CD4-positive, alpha-beta T cell treated with Interleukin-6 at 100 ng/mL for 8 hours (primary cell): ENCODE data around the gene GOT1.
A peak's percentile ranks its signal among the peaks of the same experiment; 100 is the strongest.

Experiments used
- DNase-seq: peaks from one replicate; pipeline ENCODE4 v3.0.0-alpha.2; 2020; ENCODE audit warnings: mixed read lengths, low spot score

Gene GOT1

DNA sequence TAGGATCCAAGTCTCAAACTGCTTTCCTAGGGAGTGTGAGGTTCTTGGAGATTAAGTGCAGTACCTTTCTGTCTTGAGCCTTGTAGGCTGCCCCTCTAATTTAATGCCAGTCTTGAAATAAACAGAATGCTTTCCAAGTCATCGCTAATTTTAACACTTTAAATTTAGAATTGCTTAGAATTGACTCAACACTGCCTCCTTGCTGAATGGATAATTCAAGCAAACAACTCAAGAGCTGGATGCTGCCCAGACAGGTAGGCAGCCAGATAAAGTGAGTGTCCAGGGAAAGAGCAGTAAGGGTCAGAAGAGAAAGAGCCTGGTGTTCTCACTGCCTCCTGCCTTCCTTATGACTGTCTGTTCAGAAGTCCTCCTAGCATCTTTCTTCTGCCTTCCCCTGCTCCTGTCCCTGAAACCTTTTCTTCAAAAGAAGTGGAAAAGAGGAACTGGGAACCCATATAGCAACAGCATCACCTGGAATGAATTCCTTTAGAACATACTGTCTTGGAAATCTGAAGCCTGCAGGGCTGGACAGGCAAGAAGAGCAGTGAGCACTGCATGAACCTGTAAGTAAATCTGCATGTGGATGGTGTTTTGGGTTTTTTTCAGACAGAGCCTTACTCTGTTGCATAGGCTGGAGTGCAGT lies 3.1 kb upstream of the GOT1 start:
- DNase-seq: no peak

DNA sequence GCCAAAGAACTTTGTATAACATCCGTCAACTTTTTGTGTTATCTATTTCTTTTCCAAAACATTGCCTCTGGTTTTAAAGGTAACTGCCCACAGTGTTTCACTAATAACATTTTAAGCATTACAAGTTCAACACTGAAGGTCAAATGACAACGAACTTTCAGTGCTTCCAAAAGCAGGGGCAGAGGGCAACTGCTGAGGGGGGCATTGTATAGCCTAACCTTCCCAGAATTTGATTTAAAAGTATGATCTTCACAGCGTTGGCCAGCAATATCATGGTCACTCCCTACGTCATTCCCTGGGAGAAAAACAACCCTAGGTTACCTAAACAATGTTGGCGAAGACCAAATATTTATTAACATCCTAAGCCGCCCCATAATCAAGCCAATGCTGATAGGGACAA lies 2.5 kb upstream of the GOT1 start:
- DNase-seq: no peak

DNA sequence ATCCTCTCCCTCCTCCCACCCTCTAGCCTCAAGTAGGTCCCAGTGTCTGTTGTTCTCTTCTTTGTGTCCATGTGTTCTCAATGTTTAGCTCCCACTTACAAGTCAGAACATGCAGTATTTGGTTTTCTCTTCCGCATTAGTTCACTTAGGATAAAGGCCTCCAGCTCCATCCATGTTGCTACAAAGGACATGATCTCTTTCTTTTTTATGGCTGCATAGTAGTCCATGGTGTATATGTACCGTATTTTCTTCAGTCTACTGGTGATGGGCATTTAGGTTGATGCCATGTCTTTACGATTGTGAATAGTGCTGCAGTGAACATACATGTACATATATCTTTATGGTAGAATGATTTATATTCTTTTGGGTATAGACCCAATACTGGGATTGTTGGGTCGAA lies 1.6 kb upstream of the GOT1 start:
- no peak for DNase-seq

GRCh38 chr10:99431190-99431760 lies 851 bp upstream of the GOT1 start:
- peak; percentile 10 for DNase-seq

GRCh38 chr10:99430116-99430450 lies 341 bp downstream of the GOT1 start:
- peak; percentile 3 for DNase-seq

DNA sequence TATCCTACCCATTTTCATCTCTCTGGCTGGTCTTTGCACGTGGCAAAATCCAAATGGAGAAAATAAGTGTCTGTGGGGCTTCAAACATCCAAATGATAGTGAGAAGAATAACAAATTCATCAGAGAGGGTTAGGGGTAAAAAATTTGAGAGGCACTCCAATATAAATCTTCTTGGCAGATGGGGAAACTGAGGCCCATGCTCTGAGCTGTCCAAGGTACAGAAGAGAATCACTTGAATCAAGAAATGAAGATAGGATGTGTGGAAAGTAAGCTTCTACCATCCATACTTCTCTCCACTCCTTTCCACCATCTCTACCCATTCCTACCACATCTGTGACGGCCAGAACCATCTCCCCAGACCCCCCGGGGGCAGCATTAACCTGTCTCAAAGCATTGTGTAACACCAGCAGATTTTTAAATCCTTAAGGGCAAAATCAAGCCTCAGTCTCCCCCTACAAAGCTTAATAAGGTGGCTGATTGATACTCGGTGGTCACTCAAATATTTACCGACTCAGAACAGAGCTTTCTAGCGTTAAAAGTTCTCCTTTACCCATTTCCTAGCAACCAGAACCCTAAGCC lies 818 bp downstream of the GOT1 start:
- DNase-seq: no peak

DNA sequence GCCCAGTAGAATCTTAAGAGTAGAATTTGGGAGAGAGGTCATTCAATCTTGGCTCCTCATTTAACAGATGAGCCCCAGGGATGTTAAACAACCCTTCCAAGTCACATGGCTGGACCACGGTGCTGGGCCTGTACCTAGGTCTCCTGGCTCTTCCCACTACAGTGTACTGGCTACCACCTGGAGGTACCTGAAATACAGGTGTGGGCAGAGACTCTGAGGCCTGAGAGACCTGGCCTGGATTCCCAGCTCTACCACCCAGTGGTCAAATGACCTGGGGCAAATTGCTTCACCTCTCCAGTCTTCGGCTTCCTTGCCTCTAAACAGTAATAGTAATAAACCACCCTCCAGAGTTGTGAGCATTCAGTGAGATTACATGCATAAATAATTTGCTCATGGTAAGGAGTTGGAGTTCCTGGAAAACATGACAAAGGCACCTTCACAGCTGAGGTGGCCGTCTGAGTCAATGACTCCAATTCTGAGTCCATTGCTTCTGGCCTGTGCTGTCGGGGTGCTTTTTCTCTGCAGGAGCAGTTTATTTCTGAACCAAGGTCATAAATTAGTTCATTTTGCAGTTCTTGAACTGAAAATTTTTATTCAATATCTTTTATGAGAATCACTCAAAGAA lies 2.7 kb downstream of the GOT1 start:
- DNase-seq: no peak

DNA sequence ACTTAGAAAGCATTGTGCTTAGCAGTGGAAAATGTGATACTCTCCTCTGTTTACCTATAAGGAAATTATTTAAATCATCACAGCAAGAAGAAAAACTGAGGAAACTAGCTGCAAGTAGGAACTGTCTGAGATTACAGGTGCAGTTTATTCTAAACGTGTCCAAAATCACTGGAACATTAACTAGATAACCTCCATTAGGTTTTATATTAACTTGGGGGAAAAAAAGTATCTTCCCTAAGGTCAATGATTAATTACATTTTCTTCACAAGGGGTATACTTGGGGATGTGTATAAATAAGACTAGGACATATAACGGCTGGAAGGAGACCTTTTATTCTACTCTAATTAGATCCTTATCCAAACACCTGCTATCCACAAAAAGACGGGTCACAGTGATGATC lies 3.7 kb downstream of the GOT1 start:
- no peak for DNase-seq

DNA sequence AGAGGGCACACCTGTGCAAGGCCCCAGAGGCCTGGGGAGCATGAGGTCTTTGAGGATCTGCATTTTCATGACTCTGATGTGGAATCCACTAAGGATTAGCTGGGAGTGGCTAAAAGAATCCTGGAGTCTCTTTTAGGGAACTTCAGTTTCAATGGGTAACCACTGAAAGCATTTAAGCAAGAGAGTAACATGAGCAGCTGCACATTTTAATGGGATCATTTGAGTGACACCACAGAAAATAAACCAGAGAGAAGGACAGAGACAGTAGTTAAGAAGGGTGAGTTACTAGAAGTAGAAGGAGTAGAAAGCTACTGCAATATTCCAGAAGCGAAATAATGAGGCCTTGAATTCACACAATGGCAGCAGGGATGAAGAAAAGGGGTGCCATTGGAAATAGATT lies 5.2 kb downstream of the GOT1 start:
- DNase-seq: no peak

DNA sequence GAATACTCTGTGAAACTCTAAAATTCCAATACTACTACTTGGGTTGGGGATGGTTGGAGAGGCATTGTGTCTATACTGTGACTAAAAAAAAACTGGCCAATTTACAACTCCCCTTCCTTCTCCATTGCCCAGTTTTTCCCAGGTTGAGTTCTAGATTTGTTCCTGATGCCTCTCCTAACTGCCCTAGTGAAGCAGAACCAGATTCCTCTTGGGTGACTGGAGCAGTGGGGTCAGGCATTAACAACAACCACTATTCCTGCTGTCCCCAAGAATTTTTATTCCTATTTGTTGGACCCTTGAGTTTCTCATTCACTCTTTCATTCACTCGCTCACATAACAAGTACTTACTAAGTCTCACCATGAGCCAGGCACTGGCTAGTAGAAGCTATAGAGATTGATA lies 5.8 kb downstream of the GOT1 start:
- DNase-seq: no peak

GRCh38 chr10:99422529-99423096 lies 7.8 kb downstream of the GOT1 start:
- DNase-seq: no peak

GRCh38 chr10:99421233-99421739 lies 9.1 kb downstream of the GOT1 start:
- DNase-seq: no peak

DNA sequence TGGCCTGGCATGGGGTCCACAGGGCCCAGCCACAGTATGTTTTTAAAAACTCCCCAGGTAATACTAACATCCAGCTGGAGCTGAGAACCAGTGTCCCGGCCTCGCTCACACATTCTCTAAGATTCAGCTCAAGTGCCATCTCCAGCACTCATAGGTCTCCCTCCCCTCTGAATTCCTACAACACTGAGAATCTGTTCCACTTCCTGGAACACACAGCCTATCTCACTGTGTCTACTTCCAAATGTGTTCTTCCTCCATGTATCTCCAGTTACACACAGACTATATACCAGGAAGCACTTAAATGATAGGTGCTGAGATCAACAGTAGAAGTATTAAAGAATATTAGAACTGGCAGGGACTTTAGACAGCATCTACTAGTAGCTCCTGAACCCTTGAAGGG lies 10.7 kb downstream of the GOT1 start:
- no peak for DNase-seq

DNA sequence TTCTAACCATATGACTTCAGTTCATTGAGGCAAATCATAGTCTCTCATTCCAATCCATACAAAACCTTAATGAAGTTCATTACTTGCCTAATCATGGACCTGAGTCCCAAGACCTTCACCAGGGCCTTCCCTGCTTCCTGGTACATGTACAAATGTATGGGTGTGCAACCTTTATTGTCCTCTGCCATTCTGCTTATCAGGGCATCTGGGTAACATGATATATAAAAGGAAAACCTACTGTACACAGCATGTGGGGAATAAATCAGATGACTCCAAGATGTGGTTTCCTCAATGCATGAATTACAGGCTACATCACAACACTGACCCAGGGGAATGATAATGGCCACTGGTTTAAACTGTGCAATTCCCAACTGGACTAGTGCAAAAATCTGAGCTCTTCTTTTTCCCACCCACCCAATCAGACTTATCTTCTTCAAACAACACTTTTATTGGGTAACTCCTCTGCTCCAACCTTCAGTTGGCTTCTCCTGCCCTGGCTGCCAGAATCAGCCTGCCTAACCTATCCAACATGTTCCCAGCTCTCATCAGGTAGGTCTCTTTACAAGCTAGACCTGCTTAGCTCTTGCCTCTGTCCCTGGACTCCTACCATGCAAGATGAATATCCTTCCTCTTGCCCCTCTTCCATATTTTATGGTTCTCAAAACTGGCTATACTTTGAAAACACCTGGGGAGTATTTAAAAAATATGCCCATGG lies 11.4 kb downstream of the GOT1 start:
- DNase-seq: no peak

DNA sequence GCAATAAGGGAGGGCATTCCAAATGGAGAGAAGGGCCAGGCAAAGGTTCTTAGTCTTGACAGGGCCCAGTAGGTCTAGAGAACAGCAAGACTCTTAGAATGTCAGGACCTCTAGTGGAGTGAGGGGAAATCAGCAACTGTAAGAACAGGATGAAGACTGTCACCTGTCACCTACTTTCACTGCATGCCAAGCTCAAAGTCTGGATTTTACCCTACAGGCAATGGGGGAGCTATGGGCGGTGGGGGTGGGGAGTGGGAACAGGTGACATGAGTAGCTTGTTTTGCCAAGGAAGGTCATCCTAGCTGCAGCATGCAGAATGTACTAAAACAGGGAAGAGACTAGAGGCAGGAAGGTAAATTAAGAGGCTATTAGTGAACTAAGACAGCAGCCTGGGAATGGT lies 18.3 kb downstream of the GOT1 start:
- DNase-seq: no peak

DNA sequence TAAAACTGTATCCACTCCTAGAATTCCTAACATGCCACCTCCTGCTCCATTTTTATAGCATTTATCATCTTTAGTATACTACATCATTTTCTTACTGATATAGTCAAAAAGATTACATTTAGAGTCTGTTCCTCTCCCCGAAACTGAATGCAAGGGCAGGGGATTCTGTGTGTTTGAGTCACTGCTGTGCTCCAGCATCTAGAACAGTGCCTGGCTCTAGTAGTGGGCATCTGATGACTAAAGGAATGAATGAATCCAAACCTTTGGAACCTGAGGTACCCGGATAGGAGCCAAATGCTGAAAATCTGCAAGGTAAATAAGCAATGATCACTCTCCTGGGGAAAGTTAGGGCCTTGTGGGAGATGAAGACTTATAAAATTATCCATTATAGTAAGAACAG lies 18.9 kb downstream of the GOT1 start:
- DNase-seq: no peak

DNA sequence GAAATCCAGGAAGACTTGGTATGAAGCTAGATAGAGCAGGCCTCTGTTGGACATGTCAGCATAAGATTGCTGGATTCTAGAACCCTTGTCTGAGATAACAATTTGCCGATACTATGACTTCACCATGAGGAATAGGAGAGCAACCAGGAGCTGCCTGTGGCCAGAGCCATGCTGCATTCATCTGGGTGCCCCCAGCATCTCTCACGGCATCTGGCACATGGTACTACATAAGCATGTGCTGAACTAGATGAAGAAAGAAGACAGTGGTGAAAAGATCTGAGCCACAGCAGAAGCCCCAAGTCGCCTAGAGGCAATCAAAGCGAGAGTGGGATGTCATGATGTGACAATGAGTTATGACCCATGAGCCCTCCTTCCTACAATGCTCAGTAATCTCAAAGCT lies 19.5 kb downstream of the GOT1 start:
- DNase-seq: no peak

GRCh38 chr10:99410146-99410545 lies 20.3 kb downstream of the GOT1 start:
- no peak for DNase-seq

GRCh38 chr10:99406149-99406548 lies 24.3 kb downstream of the GOT1 start:
- no peak for DNase-seq

GRCh38 chr10:99403674-99404073 lies 26.8 kb downstream of the GOT1 start:
- no peak for DNase-seq

DNA sequence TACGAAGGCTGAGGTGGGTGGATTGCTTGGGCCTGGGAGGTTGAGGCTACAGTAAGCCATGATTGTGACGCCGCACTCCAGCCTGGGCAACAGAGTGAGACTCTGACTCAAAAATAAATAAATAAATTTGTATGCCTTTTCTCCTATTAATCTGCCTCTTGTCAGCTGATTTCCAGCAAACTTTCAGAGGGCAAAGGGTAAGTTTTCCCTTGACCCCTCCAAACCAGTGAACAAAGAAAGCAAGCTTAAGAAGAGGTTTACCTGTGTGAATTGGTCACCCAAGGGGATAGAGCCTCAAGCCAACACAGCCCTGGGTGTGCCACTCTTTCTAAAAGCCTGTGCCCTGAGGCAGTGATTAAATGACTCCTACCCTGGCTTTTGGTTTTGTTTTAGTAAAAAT lies 30.8 kb downstream of the GOT1 start:
- DNase-seq: no peak

DNA sequence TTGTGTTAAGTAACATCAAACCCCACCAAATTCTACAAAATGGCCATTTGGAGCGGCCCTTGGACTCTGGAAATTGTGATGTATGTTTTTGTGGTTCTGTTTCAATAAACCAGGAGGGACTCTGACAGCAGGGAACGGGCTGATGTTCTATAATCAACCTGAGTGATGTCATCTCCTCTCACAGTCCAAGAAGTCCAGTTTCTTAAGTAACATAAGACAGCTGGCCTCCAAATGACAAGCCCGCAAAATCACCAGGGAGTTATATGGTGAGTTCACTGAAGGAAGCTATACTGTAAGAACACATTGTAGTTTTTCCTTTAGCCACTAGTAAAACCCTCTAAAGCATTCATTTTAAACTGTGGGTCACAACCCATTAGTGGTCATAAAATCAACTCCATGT lies 34.0 kb downstream of the GOT1 start:
- DNase-seq: no peak
